ENCODE measurements around the gene ADAMTS2.
"Not testable (repeated sequence)": the region's sequence is repeated elsewhere in the genome, so short reads cannot be mapped to it uniquely, and the experiment has no call there.

Gene ADAMTS2

GRCh38 chr5:179285776-179286162, 59.5 kb downstream of the ADAMTS2 start:
- in situ Hi-C loops (cut with HindIII; ENCODE audit: low sequenced_read_pairs), result not testable (repeated sequence)

- in situ Hi-C loops (cut with HindIII; ENCODE audit: low sequenced_read_pairs), result no loop called here
Observed at GRCh38 chr5:179284751-179285631, 60.3 kb downstream of the ADAMTS2 start.

GRCh38 chr5:179283908-179284307, 61.4 kb downstream of the ADAMTS2 start:
- in situ Hi-C loops (cut with HindIII; ENCODE audit: low sequenced_read_pairs), result not testable (repeated sequence)

- in situ Hi-C loops (cut with HindIII; ENCODE audit: low sequenced_read_pairs), result no loop called here
Observed at GRCh38 chr5:179281694-179282093, 63.6 kb downstream of the ADAMTS2 start.

- in situ Hi-C loops (cut with HindIII; ENCODE audit: low sequenced_read_pairs), result no loop called here
Observed at GRCh38 chr5:179280095-179280490, 65.2 kb downstream of the ADAMTS2 start.

- in situ Hi-C loops (cut with HindIII; ENCODE audit: low sequenced_read_pairs), result no loop called here
Observed at GRCh38 chr5:179279347-179280094, 65.7 kb downstream of the ADAMTS2 start.

GRCh38 chr5:179278546-179278945, 66.7 kb downstream of the ADAMTS2 start:
- in situ Hi-C loops (cut with HindIII; ENCODE audit: low sequenced_read_pairs), result no loop called here

GRCh38 chr5:179278119-179278518, 67.1 kb downstream of the ADAMTS2 start:
- in situ Hi-C loops (cut with HindIII; ENCODE audit: low sequenced_read_pairs), result no loop called here

GRCh38 chr5:179276838-179277395, 68.3 kb downstream of the ADAMTS2 start:
- in situ Hi-C loops (cut with HindIII; ENCODE audit: low sequenced_read_pairs), result no loop called here

GRCh38 chr5:179275941-179276837, 69.1 kb downstream of the ADAMTS2 start:
- in situ Hi-C loops (cut with HindIII; ENCODE audit: low sequenced_read_pairs), result no loop called here

- in situ Hi-C loops (cut with HindIII; ENCODE audit: low sequenced_read_pairs), result no loop called here
Observed at GRCh38 chr5:179275381-179275878, 69.8 kb downstream of the ADAMTS2 start.

GRCh38 chr5:179274321-179275315, 70.6 kb downstream of the ADAMTS2 start:
- in situ Hi-C loops (cut with HindIII; ENCODE audit: low sequenced_read_pairs), result no loop called here

GRCh38 chr5:179273441-179274145, 71.7 kb downstream of the ADAMTS2 start:
- in situ Hi-C loops (cut with HindIII; ENCODE audit: low sequenced_read_pairs), result no loop called here

- in situ Hi-C loops (cut with HindIII; ENCODE audit: low sequenced_read_pairs), result no loop called here
Observed at GRCh38 chr5:179273073-179273435, 72.2 kb downstream of the ADAMTS2 start.

- in situ Hi-C loops (cut with HindIII; ENCODE audit: low sequenced_read_pairs), result no loop called here
Observed at GRCh38 chr5:179272326-179273072, 72.8 kb downstream of the ADAMTS2 start.

- in situ Hi-C loops (cut with HindIII; ENCODE audit: low sequenced_read_pairs), result no loop called here
Observed at GRCh38 chr5:179271821-179272325, 73.4 kb downstream of the ADAMTS2 start.

GRCh38 chr5:179271428-179271734, 73.9 kb downstream of the ADAMTS2 start:
- in situ Hi-C loops (cut with HindIII; ENCODE audit: low sequenced_read_pairs), result no loop called here
